ENCODE measurements around the gene SH3TC1.

SH3TC1 gene

GRCh38 chr4:8280158-8280875, 81.2 kb downstream of the SH3TC1 start:
- DNase-seq, result no peak

GRCh38 chr4:8280876-8281440, 81.9 kb downstream of the SH3TC1 start:
- DNase-seq, result no peak

- DNase-seq, result no peak
Measured at GRCh38 chr4:8281519-8282133, 82.5 kb downstream of the SH3TC1 start.

GRCh38 chr4:8282134-8282641, 83.1 kb downstream of the SH3TC1 start:
- DNase-seq, result no peak

DNA sequence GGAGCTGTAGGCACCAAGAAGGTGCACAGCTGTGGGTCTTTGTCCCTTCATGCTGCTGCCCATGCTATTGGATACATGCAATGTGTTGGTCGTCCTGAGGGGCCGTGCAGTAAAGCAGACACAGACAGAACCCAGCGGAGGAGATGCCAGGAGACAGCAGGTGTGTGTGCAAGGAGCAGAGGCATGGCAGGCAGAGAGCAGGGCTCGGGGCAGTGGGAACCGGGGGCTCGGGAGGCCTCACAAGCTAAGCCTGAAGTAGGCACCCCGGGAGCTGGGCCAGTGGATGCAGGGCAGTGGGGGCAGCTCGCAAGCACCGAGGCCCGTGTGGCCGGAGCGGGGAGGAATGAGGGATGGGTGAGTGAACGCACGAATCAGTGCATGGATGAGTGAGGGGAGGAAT, 83.7 kb downstream of the SH3TC1 start:
- DNase-seq, result no peak

- no peak for DNase-seq
Measured at GRCh38 chr4:8283161-8283560, 84.1 kb downstream of the SH3TC1 start.

- no peak for DNase-seq
Measured at GRCh38 chr4:8283631-8284121, 84.6 kb downstream of the SH3TC1 start.

- no peak for DNase-seq
Measured at GRCh38 chr4:8284391-8284790, 85.3 kb downstream of the SH3TC1 start.

DNA sequence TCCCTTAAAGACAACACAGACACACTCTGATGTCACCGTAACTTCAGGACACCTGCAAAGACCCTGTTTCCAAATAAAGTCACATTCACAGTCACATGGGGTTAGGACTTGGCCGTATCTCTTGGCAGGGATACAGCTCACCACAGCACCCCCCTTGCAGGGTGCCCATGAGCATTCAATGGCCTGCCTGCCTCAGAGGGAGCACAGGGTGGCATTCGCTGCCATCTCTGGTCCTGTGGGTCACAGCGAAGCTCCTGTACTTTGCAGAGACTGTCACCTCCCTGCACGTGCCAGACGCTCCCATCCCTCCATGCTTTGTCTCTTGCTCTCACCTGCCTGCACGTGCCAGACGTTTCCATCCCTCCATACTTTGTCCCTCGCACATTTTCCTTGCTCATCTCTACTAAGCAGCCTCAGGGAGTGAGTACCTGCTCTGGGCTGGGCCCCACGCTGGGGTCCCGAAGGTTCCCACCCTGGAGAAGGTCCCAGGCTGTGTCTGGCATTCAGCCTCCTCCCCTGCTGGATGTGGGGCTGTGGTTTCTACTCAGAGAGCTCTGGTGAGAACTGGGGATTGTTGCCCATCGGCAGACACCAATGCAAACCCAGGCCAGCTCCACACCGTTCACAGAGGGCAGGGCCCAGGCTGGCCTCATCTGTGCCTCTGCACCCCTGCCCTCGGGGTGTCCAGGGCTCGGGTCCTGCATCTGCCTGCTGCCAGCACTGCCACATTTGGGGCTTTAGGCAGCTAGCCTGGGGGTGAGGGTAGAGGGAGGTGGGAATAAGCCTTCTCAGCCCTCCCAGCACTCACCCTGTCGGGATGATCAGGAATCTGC, 86.3 kb downstream of the SH3TC1 start:
- DNase-seq, result no peak

- no peak for DNase-seq
Measured at GRCh38 chr4:8285976-8286718, 87.1 kb downstream of the SH3TC1 start.

GRCh38 chr4:8286719-8287342, 87.7 kb downstream of the SH3TC1 start:
- DNase-seq, result no peak

DNA sequence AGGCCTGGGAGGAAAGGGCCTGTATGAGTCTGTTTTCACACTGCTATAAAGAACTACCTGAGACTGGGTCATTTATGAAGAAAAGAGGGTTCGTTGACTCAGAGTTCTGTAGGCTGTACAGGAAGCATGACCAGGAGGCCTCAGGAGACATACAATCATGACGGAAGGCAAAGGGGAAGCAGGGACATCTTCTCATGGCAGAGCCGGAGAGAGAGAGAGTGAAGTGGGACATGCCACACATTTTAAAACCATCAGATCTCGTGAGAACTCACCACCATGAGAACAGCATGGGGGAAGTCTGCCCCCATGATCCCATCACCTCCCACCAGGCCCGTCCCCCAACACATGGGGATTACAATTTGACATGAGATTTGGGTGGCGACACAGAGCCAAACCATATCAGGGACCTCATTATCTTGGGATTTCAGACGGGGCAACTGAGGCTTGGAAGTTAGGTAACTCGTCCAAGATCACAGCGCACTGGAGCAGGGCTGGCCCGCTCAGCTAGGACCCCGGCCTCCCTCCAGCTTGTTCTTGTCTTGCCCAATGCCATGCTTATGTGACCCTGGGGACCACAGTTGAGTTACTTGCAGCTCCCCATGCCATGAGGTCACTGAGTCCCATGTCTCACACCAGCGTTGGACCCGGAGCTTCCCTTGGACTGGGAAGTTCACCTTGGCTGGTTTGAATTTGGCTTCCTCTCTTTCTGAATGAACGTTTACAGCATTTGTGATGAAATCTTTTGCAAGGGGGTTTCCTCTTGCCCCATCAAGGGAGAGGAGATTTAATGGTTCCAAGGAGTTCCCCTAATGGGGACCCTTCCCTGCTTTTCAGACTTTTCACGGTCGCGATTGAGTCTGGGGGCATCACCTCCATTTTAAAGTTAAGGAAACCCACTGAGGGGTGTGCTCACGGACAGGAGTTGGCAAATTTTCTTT, 88.5 kb downstream of the SH3TC1 start:
- DNase-seq, result no peak

- no peak for DNase-seq
Measured at GRCh38 chr4:8289151-8289750, 90.2 kb downstream of the SH3TC1 start.

DNA sequence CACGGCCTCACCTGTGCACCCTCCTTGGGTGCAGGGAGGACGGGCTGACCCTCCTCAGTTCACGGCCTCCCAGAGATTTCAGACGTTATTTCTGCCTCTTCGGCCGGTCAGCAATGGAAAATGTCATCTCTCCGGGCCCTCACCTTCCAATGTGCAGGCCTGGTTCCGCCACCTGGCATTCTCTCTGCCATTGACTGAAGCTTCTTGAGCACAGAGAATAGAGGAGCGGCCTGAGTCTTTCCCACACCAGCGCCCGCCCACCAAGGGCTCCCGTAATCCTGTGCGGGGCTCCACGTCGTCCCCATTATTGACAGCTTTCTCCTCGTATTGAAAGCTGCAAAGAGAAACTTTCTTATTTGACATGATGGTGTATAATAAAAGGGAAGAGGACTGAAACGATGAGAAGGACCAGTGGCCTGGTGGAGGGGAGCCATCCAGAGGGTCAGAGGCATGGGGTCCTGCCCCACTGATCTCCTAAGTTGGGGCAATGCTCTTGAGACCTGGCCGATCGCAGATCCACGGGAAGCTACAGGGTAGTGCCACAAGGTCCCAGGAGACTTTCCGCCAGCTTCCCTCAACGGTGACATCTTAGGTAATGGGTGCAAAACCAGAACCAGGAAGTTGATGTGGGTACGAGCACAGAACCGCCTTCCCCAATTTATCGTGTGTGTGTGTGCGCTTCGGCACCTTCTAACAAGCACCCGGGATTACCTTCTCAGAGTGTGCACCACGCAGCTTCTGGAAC, 91.0 kb downstream of the SH3TC1 start:
- DNase-seq, result no peak

DNA sequence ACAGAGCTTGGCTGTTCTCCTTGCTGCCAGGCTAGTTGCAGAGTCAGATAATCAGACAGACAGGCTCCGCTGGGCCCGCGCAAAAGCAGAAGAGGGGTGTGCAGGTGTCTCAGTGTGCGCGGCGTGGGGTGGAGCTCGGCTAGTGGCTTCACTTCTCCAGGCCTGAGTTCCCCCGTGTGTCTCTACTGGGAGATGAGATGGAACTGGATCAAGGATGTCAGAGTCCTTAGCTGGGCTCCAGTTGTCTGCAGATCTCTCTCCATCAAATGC, 91.5 kb downstream of the SH3TC1 start:
- no peak for DNase-seq

Data from NCI-H1417 treated with DMSO at 0.1 percent for 48 hours (cell line).